NCI-H187 (cell line): ENCODE results near the gene RLBP1.
"Not testable (repeated sequence)": the region's sequence is repeated elsewhere in the genome, so short reads cannot be mapped to it uniquely, and the experiment has no call there.

Experiments used
- DNase-seq, 2 experiments: peaks; one replicate each; lab custom pipeline; 2025; lab: John Stamatoyannopoulos, UW

RLBP1 gene

DNA sequence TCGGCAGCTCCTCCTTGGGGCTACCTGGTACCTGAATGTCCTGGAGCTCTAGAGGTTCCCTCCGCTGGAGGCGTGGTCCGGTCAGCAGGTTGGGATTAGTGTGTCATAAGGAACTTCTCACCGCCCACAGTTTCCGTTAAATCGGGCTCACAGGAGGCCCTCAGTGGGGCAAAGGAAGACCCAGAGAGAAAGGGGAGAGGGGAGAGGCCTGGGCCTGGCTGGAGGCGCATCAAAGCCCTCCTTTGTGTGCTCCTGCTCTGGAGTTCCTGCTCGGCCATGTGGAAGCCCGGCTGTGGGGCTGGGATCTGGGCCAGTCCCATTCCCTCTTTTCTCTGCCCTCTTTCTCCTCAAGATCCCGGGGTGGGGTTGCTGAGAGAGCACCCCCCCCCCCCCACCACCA is at the start of gene RLBP1:
Gene RLBP1, minus strand, starts transcription at position 37 of the 400 bp plus-strand sequence. CDS start 2,604 bp downstream, outside the sequence.
- DNase-seq = no peak

DNA sequence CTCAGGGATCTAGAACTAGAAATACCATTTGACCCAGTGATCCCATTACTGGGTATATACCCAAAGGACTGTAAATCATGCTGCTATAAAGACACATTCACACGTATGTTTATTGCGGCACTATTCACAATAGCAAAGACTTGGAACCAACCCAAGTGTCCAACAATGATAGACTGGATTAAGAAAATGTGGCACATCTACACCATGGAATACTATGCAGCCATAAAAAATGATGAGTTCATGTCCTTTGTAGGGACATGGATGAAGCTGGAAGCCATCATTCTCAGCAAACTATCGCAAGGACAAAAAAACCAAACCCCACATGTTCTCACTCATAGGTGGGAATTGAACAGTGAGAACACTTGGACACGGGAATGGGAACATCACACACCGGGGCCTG is 28.8 kb upstream of the RLBP1 start:
- not testable (repeated sequence) for DNase-seq

DNA sequence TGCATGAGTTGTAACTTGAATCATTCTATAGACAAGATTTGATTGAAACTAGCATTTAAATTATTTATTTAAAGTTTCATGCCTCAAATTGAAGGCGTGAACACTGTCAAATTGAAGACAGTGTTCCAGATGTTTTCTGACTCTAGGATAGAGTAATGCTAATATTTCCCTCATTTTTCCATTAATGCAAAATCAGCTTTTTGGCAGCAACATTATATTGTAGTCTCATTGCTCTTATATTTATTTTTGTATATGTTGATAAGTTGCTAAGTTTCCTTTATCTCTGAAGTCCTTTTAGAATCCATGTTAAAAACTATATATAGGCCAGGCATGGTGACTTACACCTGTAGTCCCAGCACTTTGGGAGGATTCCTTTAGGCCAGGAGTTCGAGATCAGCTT is 27.2 kb upstream of the RLBP1 start:
- DNase-seq = no peak

DNA sequence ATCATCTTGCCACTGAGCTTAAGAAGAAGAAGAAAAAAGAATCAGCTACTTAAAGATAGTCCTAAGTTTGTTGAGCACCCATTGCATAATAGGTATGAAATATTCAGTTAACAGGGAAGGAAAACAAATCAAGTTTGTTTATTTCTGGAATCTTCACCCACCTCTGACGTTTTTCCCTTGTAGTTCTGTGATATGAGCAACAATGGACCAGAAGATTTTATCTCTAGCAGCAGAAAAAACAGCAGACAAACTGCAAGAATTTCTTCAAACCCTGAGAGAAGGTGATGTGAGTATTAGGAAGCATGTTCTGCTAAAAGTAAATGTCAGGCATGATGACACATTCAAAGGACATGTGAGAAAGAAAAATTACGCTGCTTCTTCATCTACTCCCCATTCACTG is 26.1 kb upstream of the RLBP1 start:
- DNase-seq = no peak

DNA sequence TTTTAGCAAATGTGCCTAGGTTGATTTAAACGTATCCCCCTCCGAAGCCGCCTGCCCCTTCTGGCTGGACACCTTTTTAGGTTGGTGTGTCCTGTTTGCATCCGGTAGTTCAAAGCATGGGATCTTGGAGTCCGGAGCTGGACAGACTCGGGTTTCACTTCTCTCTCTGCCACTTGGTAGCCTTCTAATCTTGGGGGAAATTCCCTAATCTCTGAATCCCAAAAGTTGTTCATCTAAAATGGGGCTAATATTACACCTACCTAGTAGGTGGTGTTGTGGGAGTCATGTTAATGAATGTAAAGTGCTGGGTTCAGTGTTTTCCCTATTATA is 23.2 kb upstream of the RLBP1 start:
- no peak for DNase-seq

DNA sequence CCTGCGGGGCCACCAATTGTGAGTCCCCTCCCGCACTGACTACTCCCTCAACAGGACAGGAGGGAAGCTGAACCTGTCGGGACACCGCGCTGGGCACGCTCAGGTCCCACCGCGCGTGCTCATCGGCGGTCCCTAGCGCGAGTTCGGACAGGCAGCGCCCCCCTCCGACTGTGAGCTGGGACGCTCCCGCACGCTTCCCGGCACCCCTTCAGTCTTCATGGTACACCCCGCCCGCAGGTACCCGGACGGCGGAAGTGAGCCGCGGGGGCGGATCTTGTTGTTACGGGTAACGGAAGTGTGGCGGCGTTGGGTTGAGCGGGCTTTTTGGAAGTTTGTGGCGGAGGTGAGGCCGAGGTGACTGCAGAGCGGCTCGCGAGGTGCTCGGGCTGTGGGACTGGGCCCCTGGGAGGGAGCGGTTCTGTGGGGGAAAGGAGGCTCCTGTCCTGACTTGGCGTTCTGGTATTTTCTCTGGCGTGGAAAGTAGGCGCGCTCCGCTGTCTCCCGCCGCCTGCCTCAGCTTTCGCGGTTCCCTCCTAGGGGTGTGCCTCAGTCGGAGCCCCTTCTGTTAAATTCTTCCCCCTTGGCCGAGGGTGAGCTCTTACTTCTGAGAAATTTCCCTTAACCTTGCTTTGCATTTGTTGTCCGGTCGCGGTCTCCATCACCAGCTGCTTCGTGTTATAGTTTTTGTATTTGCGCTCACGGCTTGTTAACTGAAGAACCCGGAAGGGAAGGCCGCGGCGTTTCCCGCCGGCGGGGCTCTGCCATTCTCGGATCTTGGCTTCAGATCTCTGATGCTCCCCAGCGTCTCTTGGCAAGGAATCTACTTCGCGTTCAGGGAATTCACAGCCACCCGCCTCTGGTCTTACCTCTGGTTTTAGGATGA is 22.6 kb upstream of the RLBP1 start, which contains the start of gene FANCI:
Gene FANCI, plus strand, starts transcription at position 289 of the 883 bp plus-strand sequence. CDS start 3,669 bp downstream, outside the sequence.
- peak; percentile 70 to 91 for DNase-seq

DNA sequence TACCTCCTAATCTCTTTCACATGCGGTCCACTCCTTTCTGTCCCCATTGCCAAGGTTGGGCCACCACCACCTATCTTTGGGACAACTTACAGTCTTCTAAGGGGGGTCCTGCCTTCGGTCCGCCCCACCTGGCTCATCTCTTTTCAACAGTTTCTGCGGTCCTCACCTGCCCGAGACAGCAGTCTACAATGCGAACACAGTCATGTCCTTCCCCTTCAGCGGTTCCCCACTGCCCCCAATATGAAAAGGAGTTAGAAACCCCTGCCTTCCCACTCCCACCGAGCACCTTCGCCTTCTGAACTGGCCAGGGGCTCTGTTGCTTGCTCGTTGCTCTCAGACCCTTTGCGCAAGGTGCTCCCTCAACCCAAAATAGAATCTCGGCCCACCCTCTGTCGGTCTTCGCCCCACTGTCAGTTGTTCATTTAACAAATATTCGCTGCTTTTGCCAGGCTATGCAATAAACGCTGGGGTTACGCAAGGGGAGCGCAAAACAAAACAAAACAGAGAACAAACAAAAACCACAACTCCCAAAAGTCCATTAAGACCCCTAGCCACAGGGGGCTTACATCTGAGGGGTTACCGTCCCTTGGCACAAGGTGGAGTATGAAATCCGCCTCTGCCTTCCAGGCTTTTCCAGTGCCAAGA is 21.8 kb upstream of the RLBP1 start:
- no peak for DNase-seq

DNA sequence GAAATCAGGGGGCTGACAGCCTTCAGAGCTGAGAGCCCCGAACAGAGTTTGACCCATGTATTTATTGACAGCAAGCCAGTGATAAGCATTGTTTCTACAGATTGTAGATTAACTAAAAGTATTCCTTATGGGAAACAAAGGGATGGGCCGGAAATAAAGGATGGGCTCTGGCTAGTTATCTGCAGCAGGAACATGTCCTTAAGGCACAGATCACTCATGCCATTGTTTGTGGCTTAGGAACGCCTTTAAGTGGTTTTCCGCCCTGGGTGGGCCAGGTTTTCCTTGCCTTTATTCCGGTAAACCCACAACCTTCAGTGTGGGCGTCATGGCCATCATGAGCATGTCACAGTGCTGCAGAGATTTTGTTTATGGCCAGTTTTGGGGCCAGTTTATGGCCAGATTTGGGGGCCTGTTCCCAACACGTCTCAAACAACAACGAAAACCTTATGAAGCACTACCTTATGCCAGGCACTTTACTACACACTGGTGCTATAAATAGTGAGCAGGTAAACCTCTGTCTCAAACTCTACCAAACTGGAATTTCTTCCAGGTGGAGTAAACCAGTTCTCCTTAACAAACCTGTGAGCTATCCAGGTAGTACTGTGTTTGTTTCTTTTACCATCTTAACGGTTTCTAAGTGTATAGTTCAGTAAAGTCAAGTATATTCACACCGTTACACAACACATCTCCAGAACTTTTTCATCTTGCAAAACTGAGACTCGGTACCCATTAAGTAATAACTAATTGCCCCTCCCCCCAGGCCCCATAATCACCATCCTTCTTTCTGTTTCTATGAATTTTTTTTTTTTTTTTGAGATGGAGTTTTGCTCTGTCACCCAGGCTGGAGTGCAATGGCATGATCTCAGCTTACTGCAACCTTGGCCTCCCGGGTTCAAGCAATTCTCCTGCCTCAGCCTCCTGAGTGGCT is 18.8 kb upstream of the RLBP1 start:
- not testable (repeated sequence) for DNase-seq

DNA sequence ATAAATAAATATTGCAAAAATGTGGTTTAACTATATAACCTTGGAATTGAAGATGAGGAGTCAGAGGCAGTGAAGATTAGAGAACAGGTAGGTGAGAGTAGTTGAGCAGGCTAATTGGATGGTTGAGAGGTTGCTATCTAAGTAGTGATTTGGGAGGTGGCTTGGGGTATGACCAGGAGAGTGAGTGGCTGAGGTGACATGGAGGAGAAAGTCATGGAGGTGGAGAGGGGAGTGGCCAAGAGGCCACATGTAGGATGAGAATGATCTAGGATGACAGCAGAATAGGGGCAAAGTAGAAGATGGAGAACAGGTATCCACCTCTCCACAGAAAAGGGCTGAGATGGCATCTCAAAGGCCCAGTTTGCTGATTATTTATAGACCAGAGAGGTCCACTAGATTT is 10.5 kb upstream of the RLBP1 start:
- no peak for DNase-seq

DNA sequence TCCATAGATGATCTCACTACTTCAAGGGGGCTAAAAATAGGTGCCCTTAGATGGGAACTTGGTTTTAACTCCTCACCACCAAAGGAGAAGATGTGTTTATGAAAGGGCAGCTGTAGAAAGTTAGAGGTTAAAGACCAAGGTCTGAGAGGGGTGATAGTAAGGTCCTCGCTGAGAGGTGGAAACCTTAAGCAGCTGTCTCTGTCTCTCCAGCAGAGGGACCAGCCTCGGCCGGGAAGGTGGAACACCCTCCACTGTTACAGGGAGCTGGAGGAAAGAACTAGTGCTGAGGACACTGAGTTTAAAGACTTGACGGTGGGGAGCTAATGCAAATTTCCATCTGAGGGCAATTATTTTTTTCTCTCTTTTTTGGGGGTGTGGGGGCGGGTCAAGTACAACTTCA is 8.9 kb upstream of the RLBP1 start:
- DNase-seq = no peak

DNA sequence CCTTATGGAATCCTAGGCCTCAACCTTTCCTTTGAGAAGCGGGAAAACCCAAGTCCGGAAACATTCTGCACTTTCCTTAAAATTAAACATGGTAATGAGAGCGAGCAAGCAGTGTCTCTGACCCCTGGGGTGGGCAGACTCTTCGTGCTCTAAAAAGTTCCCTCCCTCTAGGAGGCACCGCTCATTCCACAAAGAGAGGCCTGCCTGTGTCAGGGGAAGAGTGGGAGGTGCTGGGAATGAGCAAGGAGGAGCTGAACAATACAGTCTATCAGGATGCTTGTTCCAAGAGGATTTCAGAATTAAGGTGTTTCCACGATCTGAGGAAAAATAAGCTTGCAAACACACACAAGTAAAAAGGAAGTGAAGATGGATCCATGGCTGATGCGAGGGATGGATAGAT is 6.0 kb upstream of the RLBP1 start:
- DNase-seq = no peak

DNA sequence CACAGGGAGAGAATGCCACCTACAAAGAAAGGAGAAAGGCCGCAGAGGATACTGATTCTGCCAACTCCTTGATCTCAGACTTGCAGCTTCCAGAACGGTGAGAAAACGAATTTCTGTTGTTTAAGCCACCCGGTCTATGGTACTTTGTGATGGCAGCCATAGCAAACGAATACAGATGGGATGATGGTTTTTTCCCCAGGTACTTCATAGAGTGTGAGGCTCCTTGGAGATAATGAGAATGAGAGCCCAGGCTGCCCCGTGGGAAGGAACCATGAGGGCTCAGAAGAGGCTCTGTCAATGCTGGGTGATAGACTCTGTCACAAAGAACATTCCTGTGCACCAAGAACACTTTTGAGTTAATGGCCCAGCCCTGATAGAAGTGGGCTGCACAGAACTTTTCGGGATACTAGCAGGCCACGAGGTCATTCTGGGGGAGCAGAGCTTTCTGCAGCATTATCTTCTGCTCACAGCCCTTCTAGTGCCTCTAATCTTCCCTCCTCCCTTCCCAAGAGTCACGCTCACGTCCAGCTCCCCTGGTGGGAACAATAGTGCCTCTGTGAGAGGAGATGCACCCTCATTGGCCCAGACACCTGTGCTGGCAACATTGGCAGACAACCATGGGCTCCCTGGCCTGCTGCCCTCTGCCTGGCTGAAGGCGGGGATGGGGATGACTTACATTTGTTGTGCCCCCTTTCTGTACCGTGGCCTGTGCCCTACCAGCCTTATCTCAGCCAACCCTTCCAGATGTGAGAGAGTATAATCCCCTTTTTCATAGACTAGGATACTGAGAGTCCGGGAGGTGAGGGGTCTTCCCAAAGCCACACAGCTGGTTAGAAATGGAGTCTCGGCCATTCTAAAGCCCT is 5.2 kb upstream of the RLBP1 start:
- DNase-seq = no peak

DNA sequence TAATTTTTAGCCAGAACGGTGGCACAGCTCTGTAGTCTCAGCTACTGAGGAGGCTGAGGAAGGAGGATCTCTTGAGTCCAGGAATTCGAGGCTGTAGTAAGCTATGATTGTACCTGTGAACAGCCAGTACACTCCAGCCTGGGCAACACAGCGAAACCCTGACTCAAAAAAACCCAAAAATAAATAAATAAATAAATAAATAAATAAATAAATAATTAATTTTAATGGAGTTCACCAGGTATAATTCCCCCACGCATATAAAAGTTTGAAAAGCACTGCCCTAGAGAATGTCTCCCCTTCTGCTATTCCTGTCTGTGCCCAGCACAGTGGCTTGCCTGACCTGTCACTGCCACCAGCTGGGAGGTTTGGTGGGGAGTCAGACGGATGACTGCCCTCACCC is 4.2 kb upstream of the RLBP1 start:
- no peak for DNase-seq

DNA sequence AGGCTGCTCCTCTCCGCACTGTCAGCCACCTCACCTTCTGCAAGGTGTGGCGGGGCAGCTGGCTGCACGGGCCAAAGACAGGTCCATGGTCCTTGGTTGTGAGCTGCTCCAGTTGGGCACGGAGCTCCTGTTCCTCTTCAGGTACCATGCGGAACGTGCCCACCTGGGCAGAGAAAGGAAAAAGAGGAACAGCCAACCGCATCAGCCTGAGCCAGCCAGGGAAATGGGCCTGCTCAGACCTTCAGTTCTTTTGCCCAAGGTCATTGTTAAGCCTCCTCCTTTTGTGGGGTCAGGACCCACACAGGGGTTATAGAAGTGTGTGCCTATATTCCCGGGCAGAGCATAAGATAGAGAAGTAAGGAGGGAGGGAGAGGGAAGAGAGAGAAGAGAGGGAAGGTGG is 2.8 kb downstream of the RLBP1 start:
- no peak for DNase-seq

DNA sequence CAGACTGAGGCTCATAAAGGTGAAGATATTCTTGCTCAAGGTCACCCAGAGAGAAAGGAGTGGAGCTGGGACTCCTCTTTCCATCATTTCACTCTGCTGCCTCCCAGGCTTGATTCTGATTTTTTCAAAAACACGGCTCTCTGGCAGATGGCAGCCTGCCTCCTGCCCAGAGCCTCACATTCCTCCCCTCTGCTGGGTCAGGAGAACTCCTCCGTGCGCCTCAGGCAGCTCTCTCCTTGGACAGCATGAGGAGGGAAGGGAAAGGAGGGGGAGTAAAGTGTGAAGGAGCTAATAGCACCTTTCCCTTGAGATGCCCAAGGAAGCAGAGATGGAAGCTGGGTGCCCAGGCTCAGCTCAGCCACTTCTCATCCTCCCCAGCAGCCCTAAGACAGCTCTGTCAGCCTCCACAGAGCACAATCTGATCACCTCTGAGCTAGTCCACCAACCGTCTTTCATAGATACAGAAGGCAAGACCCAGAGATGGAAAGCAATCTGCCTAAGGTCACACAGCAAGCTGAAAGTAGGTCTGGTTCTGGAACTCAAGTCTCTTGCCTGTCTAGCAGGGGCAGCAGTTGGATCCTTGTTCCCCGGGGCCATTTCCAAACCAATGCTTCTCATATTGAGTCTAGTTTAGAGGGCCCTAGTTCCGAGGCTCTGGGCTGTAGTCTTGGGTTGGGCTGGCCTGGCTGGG is 3.5 kb downstream of the RLBP1 start:
- no peak for DNase-seq

DNA sequence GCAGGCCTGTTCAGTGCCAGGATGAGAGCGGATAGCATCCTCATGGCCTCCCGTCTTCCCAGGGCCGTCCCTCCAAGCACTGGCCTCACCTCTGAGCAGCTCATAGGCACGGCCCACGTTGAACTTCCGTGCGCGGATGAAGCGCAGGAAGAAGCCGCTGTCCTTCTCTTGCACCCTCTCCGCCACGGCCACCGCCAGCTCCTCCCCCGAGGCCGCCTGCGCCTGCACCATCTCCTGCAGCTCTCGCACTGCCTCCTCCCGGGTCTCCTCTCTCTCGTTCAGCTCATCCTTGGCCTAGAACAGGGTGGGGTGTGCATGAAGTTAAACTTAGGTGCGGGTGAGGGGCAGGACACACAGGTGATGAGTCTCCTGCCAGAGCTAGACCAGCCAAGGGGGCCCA is 4.3 kb downstream of the RLBP1 start:
- DNase-seq = no peak

DNA sequence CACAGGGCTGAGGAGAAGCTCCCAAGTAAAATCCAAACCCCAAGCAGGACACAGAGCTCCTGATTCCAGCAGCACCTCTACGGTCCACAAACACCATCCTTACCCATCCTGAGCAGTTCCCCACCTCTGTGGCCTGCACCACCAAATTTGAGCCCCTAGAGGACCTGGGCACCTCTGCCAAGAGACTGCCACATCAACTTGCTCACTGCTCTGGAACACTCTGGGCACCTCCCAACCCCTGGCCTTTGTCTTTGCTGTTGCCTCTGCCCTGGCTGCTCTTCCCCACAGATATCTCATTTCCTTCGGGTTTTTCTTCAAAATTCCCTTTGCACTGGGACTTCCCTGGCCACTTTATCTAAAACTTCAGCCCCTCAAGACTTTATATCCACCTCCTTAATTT is 5.8 kb downstream of the RLBP1 start:
- no peak for DNase-seq

DNA sequence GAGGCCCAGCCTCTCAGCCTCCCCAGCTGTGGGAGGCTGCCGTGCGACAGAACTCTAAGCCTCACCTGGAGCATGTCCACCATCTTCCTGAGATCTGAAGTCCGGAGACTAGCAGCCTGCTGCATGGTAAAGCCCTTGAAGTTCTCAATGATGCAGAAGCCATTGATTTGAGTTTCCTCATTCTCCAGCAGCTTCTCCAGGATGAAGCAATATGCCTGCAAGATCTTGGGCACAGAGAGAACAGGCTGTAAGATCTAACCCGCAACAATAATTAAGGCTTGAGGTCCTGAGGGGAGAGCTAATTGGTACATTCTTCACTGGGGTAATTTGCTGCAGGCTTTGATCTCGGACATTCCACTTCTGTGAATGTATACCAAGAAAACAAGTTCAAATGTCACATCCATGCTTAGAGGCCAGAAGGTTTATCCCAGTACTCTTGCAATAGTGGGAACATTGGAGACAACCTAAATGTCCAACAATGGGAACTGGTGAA is 9.7 kb downstream of the RLBP1 start:
- no peak for DNase-seq

DNA sequence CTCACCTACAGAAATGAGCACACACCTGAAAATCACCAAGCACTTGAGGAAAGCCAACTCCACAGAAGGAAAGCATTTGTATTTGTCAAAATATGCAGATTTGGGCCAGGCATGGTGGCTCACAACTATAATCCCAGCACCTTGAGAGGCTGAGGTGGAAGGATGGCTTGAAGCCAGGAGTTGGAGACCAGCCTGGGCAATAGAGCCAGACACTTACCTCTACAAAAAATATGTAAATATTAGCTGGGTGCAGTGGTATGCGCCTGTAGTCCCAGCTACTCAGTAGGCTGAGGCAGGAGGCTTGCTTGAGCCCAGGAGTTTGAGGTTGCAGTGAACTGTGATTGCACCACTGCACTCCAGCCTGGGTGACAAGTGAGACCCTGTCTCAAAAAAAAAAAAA is 12.3 kb downstream of the RLBP1 start:
- no peak for DNase-seq

DNA sequence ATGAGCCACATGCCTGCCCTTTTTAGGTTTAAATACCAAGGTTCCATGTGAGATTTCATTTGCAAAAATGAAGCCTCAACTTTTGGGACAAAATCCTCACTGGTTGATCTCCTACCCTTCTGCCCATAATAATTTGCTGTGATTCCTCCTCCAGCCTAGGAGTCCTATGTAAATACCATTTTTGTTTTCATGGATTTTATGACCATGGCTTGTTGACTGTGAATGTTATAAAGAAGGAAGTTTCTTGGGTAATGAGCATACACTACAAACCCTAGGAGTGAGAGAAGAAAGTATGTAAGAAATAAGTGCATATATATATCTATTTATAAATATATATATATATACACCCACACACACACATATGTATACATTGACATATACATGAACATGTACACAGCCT is 13.1 kb downstream of the RLBP1 start:
- no peak for DNase-seq

DNA sequence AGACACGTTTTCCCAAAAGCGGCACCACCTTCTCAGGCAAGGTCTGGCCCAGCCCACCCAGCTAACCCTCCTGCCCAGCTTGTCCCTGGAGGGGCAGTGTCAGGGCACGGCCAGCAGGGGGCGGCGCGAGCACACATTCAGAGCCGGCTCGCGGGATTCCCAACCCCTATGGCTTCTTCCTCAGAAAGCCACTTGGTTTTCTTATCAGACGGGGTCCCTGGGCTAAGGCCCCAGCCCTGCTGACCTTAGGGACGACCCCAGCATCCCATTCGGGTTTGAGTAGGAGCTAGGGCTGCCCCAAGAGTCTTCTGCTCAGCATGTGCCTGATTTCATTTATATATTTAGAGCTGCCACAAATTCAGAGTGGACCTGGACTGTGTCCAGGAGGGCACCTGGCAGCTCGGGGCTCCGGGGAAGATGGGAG is 14.5 kb downstream of the RLBP1 start:
- DNase-seq = peak; percentile 18 to 34
